ENCODE measurements around the gene ZNF83.
"Not testable (repeated sequence)": the region's sequence is repeated elsewhere in the genome, so short reads cannot be mapped to it uniquely, and the experiment has no call there.

Gene ZNF83

DNA sequence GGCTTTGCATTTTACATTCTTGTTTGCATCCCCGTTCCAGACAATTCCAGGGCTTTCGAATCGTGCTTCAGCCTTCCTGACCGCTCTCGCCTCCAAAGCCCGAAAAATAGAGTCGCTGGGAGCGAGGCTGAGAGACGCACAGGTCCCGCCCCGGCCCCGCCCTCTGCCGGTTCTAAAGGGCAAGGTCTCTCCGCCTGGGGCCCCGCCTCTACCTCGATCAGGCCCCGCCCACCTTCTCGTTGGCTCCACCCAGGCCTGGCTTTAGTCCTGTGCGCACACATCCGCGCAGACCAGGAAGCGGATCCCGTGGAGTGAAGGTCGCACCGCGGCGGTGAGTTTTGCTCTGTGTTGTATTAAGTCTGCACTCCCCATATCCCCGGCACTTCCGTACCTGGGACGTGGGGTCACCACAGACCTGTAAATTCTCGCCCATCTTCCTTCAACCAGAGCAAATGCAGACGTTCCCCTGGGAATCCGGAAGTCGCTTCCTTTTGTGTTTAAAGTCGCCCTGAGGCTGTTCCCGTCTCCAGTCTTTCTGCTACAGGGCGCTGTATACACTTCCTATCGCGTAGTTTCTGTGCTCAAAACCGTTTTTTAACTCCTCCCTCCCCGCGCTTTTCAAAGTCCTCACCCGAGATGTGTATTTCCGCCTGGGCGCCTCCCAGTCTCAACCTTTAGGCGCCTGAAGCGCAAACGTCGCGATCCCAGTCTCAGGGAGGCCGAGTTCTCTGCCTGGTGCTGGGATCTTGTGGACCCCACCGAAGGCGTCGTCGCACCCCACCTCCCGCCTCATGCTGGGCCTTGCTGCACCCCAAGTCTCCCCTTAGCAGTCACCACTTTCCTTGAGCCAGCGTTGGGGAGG lies 67.9 kb downstream of the ZNF83 start, which contains the start of gene ZNF701:
Gene ZNF701 (plus strand): TSS at position 288 of the 862 bp plus-strand sequence. CDS start 3,861 bp downstream, outside the sequence.
- DNase-seq (ENCODE audit: low read depth in 1 of 2, low spot score in 1 of 2), result peak; percentile 93

DNA sequence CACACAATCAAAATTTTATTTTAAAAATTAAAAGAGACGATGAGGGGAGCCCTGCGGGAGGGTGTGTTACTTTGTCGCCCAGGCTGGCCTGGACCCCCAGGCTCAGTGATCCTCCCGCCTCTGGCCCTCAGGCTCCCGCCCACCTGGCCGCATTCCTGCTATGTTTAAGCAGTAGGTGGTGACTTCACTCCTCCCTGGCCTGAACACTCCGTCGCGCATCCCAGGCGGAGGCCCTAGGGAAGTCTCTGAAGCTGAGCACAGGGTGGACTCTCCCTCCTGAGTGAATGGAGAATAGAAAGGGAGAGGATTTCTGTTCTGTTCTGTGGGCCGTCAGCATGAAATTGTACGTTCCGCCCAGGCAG lies 68.5 kb downstream of the ZNF83 start:
- not testable (repeated sequence) for DNase-seq (ENCODE audit: low read depth in 1 of 2, low spot score in 1 of 2)

DNA sequence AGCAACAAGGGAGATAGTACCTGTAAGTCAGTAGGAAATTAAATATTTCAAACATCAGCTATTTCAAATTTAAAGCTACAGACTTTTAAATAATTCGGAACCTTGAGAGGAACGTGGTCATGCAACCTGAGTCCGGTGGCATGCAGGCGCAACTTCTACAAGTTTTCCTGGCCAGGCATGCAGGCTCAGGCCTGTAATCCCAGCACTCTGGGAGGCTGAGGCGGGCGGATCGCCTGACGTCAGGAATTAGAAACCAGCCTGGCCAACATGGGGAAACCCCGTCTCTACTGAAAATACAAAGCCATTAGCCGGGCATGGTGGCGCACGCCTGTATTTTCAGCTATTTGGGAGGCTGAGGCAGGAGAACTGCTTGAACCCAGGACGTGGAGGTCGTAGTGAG lies 70.2 kb downstream of the ZNF83 start:
- DNase-seq (ENCODE audit: low read depth in 1 of 2, low spot score in 1 of 2), result no peak

DNA sequence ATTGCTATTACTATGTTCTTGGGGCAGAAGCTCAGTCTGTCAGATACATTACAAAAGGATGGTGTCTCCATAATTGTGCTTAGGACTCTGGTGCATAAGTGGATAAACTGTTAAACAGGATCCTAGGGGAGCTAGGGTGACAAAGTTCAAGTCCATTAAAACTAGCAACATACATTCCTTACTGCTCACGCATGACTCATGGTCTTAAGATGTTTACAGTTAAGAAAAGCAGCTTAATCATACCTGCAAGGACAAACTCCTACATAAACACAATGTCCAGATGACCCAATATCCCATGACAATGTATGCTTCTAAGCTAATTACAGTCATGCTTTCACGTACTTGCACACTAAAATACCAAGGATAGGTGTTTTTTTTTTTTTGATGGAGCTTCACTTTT lies 71.6 kb downstream of the ZNF83 start:
- no peak for DNase-seq (ENCODE audit: low read depth in 1 of 2, low spot score in 1 of 2)

DNA sequence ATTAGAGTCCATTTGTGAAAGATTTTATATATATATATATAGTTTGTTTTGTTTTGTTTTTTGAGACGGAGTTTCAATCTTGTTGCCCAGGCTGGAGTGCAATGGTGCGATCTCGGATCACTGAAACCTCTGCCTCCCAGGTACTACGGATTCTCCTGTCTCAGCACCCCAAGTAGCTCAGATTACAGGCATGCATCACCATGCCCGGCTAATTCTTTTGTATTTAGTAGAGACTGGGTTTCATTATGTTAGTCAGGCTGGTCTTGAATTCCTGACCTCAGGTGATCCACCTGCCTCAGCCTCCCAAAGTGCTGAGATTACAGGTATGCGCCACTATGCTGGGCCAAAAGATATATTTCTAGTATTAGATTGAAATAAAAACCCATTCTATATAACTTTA lies 72.0 kb downstream of the ZNF83 start:
- no peak for DNase-seq (ENCODE audit: low read depth in 1 of 2, low spot score in 1 of 2)

Measured in activated CD4-positive, alpha-beta T cell treated with anti-CD3 and anti-CD28 coated beads, Interleukin-2, amount 50 U/mL, for 24 hours (primary cell).